ENCODE measurements around the gene WIF1. TPM values are rescaled to one million over a fixed set of nuclear protein-coding genes. Genes with fewer than 3 reads are reported as not detected.

WIF1 gene
- total and polyA plus RNA-seq, 10 donors: 0.04 TPM; not detected in 9

GRCh38 chr12:65152012-65152411, 30.9 kb upstream of the WIF1 start:
- intact Hi-C loops (cut with DNase I; ENCODE audit: low total_unique reads): no loop called here

GRCh38 chr12:65147312-65147905, 26.3 kb upstream of the WIF1 start:
- H3K27me3 ChIP-seq (replicated peaks in 1 of 7): peaks cover 0 to 4% (median 0%) of the 10 kb centered on the region in 7 donors
- intact Hi-C loops (cut with DNase I; ENCODE audit: low total_unique reads): no loop called here
- H3K27ac ChIP-seq: no peak overlapping the region
- no peaks in the 10 kb centered on the region for H3K36me3 ChIP-seq
- H3K4me1 ChIP-seq: no peaks in the 10 kb centered on the region
- H3K4me3 ChIP-seq: no peak overlapping the region
- DNase-seq: no peak
- TF ChIP-seq CTCF (IDR thresholded peaks at IDR 0.05 in 8 of 11, conservative IDR thresholded peaks at IDR 0.05 in 3 of 11) (no peak), POLR2A (IDR thresholded peaks at IDR 0.05) (no peak), POLR2AphosphoS5 (IDR thresholded peaks at IDR 0.05) (no peak)
- H3K9me3 ChIP-seq: no peaks in the 10 kb centered on the region
- WGBS, 5 donors: 80 to 93% (median 90%) methylated on average over 2 of the region's 2 CpGs

More at GRCh38 chr12:65152012-65152411, 30.9 kb upstream of the WIF1 start:
- H3K36me3 ChIP-seq: no peaks in the 10 kb centered on the region
- no peak overlapping the region for H3K27ac ChIP-seq
- no peak overlapping the region for H3K4me3 ChIP-seq
- peaks cover 0 to 15% (median 8%) of the 10 kb centered on the region in 6 donors for H3K4me1 ChIP-seq
- TF ChIP-seq CTCF (IDR thresholded peaks at IDR 0.05 in 8 of 11, conservative IDR thresholded peaks at IDR 0.05 in 3 of 11) (no peak), POLR2AphosphoS5 (IDR thresholded peaks at IDR 0.05) (no peak), POLR2A (IDR thresholded peaks at IDR 0.05) (no peak)
- no peaks in the 10 kb centered on the region for H3K27me3 ChIP-seq (replicated peaks in 1 of 7)
- no peak for DNase-seq
- no peaks in the 10 kb centered on the region for H3K9me3 ChIP-seq

- no peaks in the 10 kb centered on the region for H3K36me3 ChIP-seq
- no peak for DNase-seq
- peaks cover 0 to 6% (median 0%) of the 10 kb centered on the region in 7 donors for H3K27me3 ChIP-seq (replicated peaks in 1 of 7)
- WGBS, 5 donors: 78 to 92% (median 91%) methylated on average over 1 of the region's 1 CpG
- intact Hi-C loops (cut with DNase I; ENCODE audit: low total_unique reads): no loop called here
- peaks cover 0 to 8% (median 2%) of the 10 kb centered on the region in 6 donors for H3K4me1 ChIP-seq
- TF ChIP-seq POLR2AphosphoS5 (IDR thresholded peaks at IDR 0.05) (no peak), CTCF (IDR thresholded peaks at IDR 0.05 in 8 of 11, conservative IDR thresholded peaks at IDR 0.05 in 3 of 11) (no peak), POLR2A (IDR thresholded peaks at IDR 0.05) (no peak)
- H3K27ac ChIP-seq: no peak overlapping the region
- H3K4me3 ChIP-seq: no peak overlapping the region
- peaks cover 0 to 9% (median 7%) of the 10 kb centered on the region in 8 donors for H3K9me3 ChIP-seq
Measured at GRCh38 chr12:65140738-65141137, 19.6 kb upstream of the WIF1 start.

GRCh38 chr12:65139389-65139788, 18.3 kb upstream of the WIF1 start:
- Histone ChIP-seq H3K4me3 (no peak overlapping the region), H3K27me3 (replicated peaks in 1 of 7) (peaks cover 0 to 6% (median 0%) of the 10 kb centered on the region in 7 donors), H3K27ac (no peak overlapping the region), H3K9me3 (peaks cover 0 to 16% (median 10%) of the 10 kb centered on the region in 8 donors), H3K4me1 (peaks cover 0 to 8% (median 2%) of the 10 kb centered on the region in 6 donors), H3K36me3 (no peaks in the 10 kb centered on the region)
- DNase-seq: no peak
- 23 to 36% (median 27%) methylated on average over 1 of the region's 1 CpG for WGBS, 5 donors
- no peak for TF ChIP-seq POLR2A (IDR thresholded peaks at IDR 0.05)
- no peak for TF ChIP-seq CTCF (IDR thresholded peaks at IDR 0.05 in 8 of 11, conservative IDR thresholded peaks at IDR 0.05 in 3 of 11)
- no peak for TF ChIP-seq POLR2AphosphoS5 (IDR thresholded peaks at IDR 0.05)
- intact Hi-C loops (cut with DNase I; ENCODE audit: low total_unique reads): no loop called here

All from spleen (tissue), 11 donors.